HG03060 (cell line): ENCODE measurements around the gene CLCN7.

Experiments
- ATAC-seq: cut with Tn5 transposase; IDR thresholded peaks from one replicate; pipeline ENCODE4 v1.9.1; 2021; ENCODE audit warnings: low read depth, moderate number of reproducible peaks; ENCODE audit not compliant: unreplicated experiment

The CLCN7 gene

GRCh38 chr16:1502092-1503004, 27.5 kb upstream of the CLCN7 start:
- ATAC-seq = no peak

DNA sequence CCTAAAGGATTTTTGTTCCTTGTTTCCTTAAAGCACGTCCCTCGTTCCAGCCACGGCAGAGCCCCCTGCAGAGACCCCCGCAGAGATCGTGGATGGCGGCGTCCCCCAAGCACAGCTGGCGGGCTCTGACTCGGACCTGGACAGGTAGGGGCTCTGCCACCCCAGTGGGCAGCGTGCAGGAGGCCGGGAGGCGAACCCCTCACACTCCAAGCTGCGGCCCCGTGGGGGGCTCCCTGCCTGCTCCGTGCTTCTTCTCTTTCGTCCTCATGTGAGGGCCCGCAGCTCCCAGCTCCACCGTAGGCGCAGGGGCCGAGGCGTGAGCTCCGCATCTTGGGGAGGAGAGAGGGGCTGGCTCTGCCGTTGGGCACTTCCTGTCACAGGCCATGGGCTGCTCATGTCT, 26.8 kb upstream of the CLCN7 start:
- no peak for ATAC-seq

DNA sequence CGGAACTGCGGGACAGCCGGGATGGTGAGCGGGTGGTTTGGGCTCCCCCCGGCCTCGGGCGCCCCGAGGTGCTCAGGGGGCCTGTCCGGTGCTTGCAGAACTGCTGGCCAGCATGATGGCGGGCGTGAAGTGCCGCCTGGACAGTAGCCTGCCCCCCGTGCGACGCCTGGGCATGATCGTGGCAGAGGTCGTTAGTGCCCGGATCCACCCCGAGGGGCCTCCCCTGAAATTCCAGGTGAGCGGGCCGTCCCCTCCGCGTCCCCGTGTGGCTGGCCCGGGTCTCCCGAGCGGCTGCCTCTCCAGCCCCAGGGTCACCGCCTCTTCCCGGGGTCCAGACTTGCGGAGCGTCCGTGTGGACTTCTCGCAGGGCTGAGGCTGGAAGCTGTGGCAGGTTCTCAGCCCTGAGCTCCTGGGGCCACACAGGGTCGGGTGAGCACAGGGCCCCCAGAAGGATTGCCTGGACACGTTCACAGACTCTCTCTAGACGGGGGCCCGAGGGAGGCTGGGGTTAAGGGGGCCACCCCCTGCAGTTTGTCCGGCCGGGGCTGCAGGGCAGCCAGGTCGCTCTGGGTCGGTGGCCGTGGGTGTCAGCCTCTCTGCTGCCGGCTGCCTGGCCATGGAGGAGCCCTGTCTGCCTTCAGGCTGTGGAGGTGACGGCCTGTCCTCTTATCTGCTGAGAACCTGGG, 25.8 kb upstream of the CLCN7 start:
- no peak for ATAC-seq

GRCh38 chr16:1499756-1500464, 25.1 kb upstream of the CLCN7 start:
- no peak for ATAC-seq

DNA sequence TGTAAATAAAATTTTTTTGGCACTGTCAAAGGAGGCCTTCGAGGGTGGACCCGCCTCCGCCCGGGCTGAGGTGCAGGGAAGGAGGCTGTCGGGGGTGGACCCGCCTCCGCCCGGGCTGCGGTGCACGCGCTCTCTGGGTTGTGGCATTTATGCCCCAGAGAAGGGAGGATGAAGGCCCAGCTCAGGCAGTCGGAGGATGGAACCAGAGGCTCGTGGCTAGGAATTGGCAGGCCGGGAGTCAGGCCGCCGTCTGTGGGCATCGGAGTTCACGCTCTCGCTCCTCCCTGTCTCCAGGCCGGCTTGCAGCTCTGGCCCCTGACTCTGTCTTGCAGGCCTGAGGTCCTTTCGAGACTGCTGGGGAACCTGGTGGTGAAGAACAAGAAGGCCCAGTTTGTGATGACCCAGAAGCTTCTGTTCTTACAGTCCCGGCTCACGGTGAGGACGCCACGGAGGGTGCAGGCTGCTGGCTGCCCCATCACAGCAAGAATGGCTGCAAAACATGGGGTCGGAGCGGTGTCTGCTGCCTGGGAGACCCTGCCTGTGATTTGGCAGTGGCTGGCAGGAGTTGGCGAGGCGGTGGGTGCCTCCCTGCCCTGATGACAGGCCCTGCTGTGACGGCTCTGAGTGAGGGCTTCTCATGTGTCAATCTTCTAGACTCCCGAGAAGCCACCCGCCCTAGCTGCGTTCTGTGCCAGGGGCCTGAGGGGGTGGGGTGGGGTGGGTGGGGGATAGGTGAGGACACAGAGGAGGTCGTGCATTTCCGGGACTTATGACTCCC, 24.3 kb upstream of the CLCN7 start:
- no peak for ATAC-seq

GRCh38 chr16:1497014-1497598, 22.3 kb upstream of the CLCN7 start:
- no peak for ATAC-seq

GRCh38 chr16:1496464-1496863, 21.6 kb upstream of the CLCN7 start:
- no peak for ATAC-seq

DNA sequence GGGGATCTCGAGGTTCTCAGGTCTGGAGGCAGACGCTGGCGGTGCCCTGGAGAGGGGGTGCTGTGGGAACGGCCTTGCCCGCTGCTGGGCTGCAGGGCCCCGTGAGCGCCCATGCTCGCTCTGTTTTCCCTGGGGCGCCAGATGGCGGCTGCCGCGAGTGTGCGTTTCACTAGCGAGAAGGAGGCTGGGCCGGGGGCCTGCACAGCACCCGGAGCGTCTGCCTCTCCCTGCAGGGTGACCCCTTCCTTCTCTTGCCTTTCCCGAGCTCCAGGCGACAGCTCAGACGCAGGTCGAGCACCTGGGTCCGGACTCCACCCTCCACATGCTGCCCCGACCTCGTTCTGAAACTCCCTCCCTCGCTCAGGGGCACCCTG, 21.0 kb upstream of the CLCN7 start:
- no peak for ATAC-seq

- ATAC-seq = no peak
Observed at GRCh38 chr16:1495211-1495888, 20.5 kb upstream of the CLCN7 start.

- ATAC-seq = no peak
Observed at GRCh38 chr16:1494711-1495110, 19.9 kb upstream of the CLCN7 start.

GRCh38 chr16:1494129-1494640, 19.4 kb upstream of the CLCN7 start:
- ATAC-seq = no peak

- no peak for ATAC-seq
Observed at GRCh38 chr16:1493746-1494094, 18.9 kb upstream of the CLCN7 start.

GRCh38 chr16:1492923-1493745, 18.3 kb upstream of the CLCN7 start, which contains the start of gene TELO2:
TSS of gene TELO2 (plus strand) at chr16:1493360. CDS start at chr16:1494282, 922 bp downstream.
- no peak for ATAC-seq

DNA sequence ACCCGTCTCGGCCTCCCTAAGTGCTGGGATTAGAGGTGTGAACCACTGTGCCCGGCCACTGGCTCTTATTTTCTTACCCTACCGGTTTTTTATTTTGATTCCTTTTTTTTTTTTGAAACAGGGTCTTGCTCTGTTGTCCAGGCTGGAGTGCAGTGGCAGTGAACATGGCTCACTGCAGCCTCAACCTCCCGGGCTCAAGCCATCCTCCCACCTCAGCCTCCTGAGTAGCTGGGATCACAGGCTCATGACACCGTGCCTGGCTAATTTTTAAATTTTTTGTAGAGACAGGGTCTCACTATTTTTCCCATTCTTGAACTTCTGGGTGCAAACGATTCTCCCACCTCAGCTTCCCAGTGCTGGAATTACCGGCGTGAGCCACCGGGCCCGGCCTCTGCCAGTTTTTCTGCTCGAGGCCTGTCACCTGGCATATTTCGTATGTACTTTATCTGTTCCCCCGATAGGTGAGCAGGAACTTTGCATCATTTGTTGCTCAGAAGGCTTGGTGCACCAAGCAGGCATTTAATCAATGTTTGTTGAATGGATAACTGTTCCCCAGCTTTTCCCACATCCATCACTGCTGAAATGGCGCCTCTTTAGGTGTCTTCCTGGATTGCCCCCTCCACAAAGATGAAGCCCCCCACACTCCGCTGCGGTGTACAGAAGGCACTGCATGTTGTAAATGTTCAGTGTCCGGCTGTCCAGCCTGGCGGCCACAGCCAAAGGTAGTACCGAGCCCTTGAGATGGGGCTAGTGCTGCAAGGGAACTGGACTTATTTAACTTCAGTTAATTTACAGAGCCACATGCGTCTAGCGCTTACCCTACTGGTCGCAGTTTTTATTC, 17.5 kb upstream of the CLCN7 start:
- ATAC-seq = no peak

- ATAC-seq = no peak
Observed at GRCh38 chr16:1491327-1491726, 16.5 kb upstream of the CLCN7 start.

DNA sequence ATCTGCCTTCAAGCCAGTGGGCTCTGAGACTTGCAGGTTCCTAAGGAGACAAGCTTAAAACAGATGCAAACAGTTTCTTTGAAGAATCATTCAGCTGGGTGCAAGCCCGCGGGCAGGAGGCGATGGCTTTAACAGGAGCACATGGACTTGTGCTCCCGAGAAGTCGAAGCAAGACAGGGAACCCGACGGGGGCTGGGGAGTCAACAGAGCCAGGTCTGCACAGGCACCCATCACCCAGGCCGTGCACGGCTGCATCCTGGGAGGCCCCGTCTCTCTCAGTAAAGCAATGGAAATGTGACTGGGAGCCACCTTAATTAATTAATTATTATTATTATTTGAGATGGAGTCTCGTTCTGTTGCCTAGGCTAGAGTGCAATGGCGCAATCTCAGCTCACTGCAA, 14.2 kb upstream of the CLCN7 start:
- ATAC-seq = no peak

- ATAC-seq = no peak
Observed at GRCh38 chr16:1488619-1489018, 13.8 kb upstream of the CLCN7 start, which contains the start of gene PTX4. TSS of gene PTX4 (minus strand) at chr16:1488944. CDS start at chr16:1488909, 35 bp downstream.
